ENCODE data around the gene CCDC169. TPM values are rescaled to one million over a fixed set of nuclear protein-coding genes. Genes with fewer than 3 reads are reported as not detected.

CCDC169 gene
- total RNA-seq, 1 experiment from 2014 or later, result 5.0 TPM

GRCh38 chr13:36190771-36191170 is 106.8 kb downstream of the CCDC169 start:
- Histone ChIP-seq H3K27me3 (replicated peaks) (no peaks in the 10 kb centered on the region), H3K27ac (no peak overlapping the region), H3K4me1 (replicated peaks) (peaks cover 17% of the 10 kb centered on the region), H3K9me3 (replicated peaks) (no peaks in the 10 kb centered on the region), H3K4me3 (no peak overlapping the region), H3K36me3 (no peaks in the 10 kb centered on the region)
- no peak for DNase-seq (ENCODE audit: low read depth in 1 of 2, low spot score in 2 of 2)

GRCh38 chr13:36188441-36188840 is 109.2 kb downstream of the CCDC169 start:
- Histone ChIP-seq H3K4me3 (no peak overlapping the region), H3K4me1 (replicated peaks) (peaks cover 13% of the 10 kb centered on the region), H3K36me3 (no peaks in the 10 kb centered on the region), H3K27ac (no peak overlapping the region), H3K27me3 (replicated peaks) (no peaks in the 10 kb centered on the region), H3K9me3 (replicated peaks) (no peaks in the 10 kb centered on the region)
- no peak for DNase-seq (ENCODE audit: low read depth in 1 of 2, low spot score in 2 of 2)

- no peak overlapping the region for H3K27ac ChIP-seq
- no peak overlapping the region for H3K4me3 ChIP-seq
- no peaks in the 10 kb centered on the region for H3K36me3 ChIP-seq
- no peaks in the 10 kb centered on the region for H3K4me1 ChIP-seq (replicated peaks)
- no peaks in the 10 kb centered on the region for H3K9me3 ChIP-seq (replicated peaks)
- no peaks in the 10 kb centered on the region for H3K27me3 ChIP-seq (replicated peaks)
- DNase-seq (ENCODE audit: low read depth in 1 of 2, low spot score in 2 of 2), result no peak
Measured at GRCh38 chr13:36183901-36184300, 113.7 kb downstream of the CCDC169 start.

Other genes with a start within 250 kb of the CCDC169 start
- gene DCLK1, start 166.4 kb downstream of the CCDC169 start, total RNA-seq (2014; rRNA removed; shearing (Covaris generic)), result 2.2 and 3.7 TPM in 2 replicates
- gene SOHLH2, start 83.3 kb downstream of the CCDC169 start, total RNA-seq (2014; rRNA removed; shearing (Covaris generic)), result 0.37 TPM in 1 of 2 replicates, not detected in the other
- gene SPART, start 48.6 kb upstream of the CCDC169 start, total RNA-seq (2014; rRNA removed; shearing (Covaris generic)), result 64.1 and 94.7 TPM in 2 replicates
- 0.39 and 0.75 TPM in 2 replicates for gene CCNA1, start 134.7 kb upstream of the CCDC169 start, total RNA-seq (2014; rRNA removed; shearing (Covaris generic))